NCI-H510A (cell line): ENCODE data around the gene LRP1B.

ENCODE experiments used
- DNase-seq: peaks from one replicate; lab custom pipeline; 2025; lab: John Stamatoyannopoulos, UW

Gene LRP1B

GRCh38 chr2:141748616-141749015 lies 382.2 kb downstream of the LRP1B start:
- DNase-seq, result no peak

- DNase-seq, result no peak
These were observed 389.2 kb downstream of the LRP1B start for GRCh38 chr2:141741652-141742051.

- DNase-seq, result no peak
These were observed 393.1 kb downstream of the LRP1B start for GRCh38 chr2:141737492-141738255.

- no peak for DNase-seq
These were observed 394.4 kb downstream of the LRP1B start for GRCh38 chr2:141736466-141736865.

- DNase-seq, result no peak
These were observed 401.9 kb downstream of the LRP1B start for GRCh38 chr2:141728886-141729285.

GRCh38 chr2:141728142-141728541 lies 402.7 kb downstream of the LRP1B start:
- no peak for DNase-seq

- no peak for DNase-seq
These were observed 406.4 kb downstream of the LRP1B start for GRCh38 chr2:141724426-141724825.

- no peak for DNase-seq
These were observed 407.0 kb downstream of the LRP1B start for GRCh38 chr2:141723814-141724213.

- no peak for DNase-seq
These were observed 410.3 kb downstream of the LRP1B start for GRCh38 chr2:141720476-141720875.

GRCh38 chr2:141714496-141714895 lies 416.3 kb downstream of the LRP1B start:
- no peak for DNase-seq

- no peak for DNase-seq
These were observed 419.2 kb downstream of the LRP1B start for GRCh38 chr2:141711627-141712026.

- DNase-seq, result no peak
These were observed 420.1 kb downstream of the LRP1B start for GRCh38 chr2:141710589-141711239.

- DNase-seq, result no peak
These were observed 421.1 kb downstream of the LRP1B start for GRCh38 chr2:141709756-141710155.

- DNase-seq, result no peak
These were observed 423.3 kb downstream of the LRP1B start for GRCh38 chr2:141707486-141707885.

- DNase-seq, result no peak
These were observed 426.3 kb downstream of the LRP1B start for GRCh38 chr2:141704541-141704940.

- no peak for DNase-seq
These were observed 427.3 kb downstream of the LRP1B start for GRCh38 chr2:141703501-141703900.

- no peak for DNase-seq
These were observed 429.2 kb downstream of the LRP1B start for GRCh38 chr2:141701618-141702017.

GRCh38 chr2:141699573-141699972 lies 431.2 kb downstream of the LRP1B start:
- no peak for DNase-seq

- DNase-seq, result no peak
These were observed 432.3 kb downstream of the LRP1B start for GRCh38 chr2:141698500-141698899.

GRCh38 chr2:141697035-141697434 lies 433.8 kb downstream of the LRP1B start:
- DNase-seq, result no peak

- no peak for DNase-seq
These were observed 436.6 kb downstream of the LRP1B start for GRCh38 chr2:141694180-141694579.

- DNase-seq, result no peak
These were observed 438.0 kb downstream of the LRP1B start for GRCh38 chr2:141692829-141693228.

- no peak for DNase-seq
These were observed 454.7 kb downstream of the LRP1B start for GRCh38 chr2:141676139-141676538.

- DNase-seq, result no peak
These were observed 464.6 kb downstream of the LRP1B start for GRCh38 chr2:141666191-141666590.
